OCI-LY7 (cell line): ENCODE data around the gene SPATA25. TPM values are rescaled to one million over a fixed set of nuclear protein-coding genes. Genes with fewer than 3 reads are reported as not detected.

Experiments used
- BruUV-seq: library from RNA; stranded (reverse); fragments of 400-500 nt; replicated peaks from 2 replicates; lab custom pipeline; 2021; lab: Mats Ljungman, UMichigan
- CTCF ChIA-PET: fragments of 300-600 bp; sonication (Branson Sonifier 250); formaldehyde crosslinking; loops from one replicate; lab custom pipeline; 2022; ENCODE audit warnings: antibody characterized with exemption; ENCODE audit not compliant: unreplicated experiment; lab: Charles Lee
- POLR2A ChIA-PET: fragments of 300-600 bp; sonication (Branson Sonifier 250); formaldehyde crosslinking; loops from one replicate; lab custom pipeline; 2022; ENCODE audit warnings: antibody characterized with exemption; lab: Charles Lee
- DNase-seq: peaks from one replicate; pipeline ENCODE4 v3.0.0-alpha.2; 2015; ENCODE audit warnings: low spot score
- H2AFZ ChIP-seq: fragments of 200-600 bp; sonication (generic), shearing (Covaris generic); 2 replicates; pipeline ENCODE4 v1.6.1; 2014; ENCODE audit warnings: mild to moderate bottlenecking, antibody characterized with exemption, low read length, moderate library complexity
- H3K27ac ChIP-seq: fragments of 200-600 bp; sonication (generic); 2 replicates; pipeline ENCODE4 v1.5.1; 2014; ENCODE audit warnings: mixed run types, low read depth, mild to moderate bottlenecking, moderate library complexity, low read length, inconsistent platforms; ENCODE audit not compliant: poor library complexity, severe bottlenecking
- H3K36me3 ChIP-seq: fragments of 200-600 bp; sonication (generic); 2 replicates; pipeline ENCODE4 v1.6.1; 2014; ENCODE audit warnings: mild to moderate bottlenecking, antibody characterized with exemption, low read length, moderate library complexity, mixed read lengths; ENCODE audit not compliant: insufficient read depth
- H3K4me1 ChIP-seq: fragments of 200-600 bp; sonication (generic); 2 replicates; pipeline ENCODE4 v1.5.1; 2014; ENCODE audit warnings: mild to moderate bottlenecking, low read length; ENCODE audit not compliant: insufficient read depth, poor library complexity, severe bottlenecking
- H3K4me2 ChIP-seq: fragments of 200-600 bp; sonication (generic); 2 replicates; pipeline ENCODE4 v1.6.1; 2014; ENCODE audit warnings: mild to moderate bottlenecking, low read length
- H3K4me3 ChIP-seq: fragments of 200-600 bp; sonication (generic); 2 replicates; pipeline ENCODE4 v1.5.1; 2014; ENCODE audit warnings: mild to moderate bottlenecking, low read depth, low read length; ENCODE audit not compliant: poor library complexity, severe bottlenecking
- H3K79me2 ChIP-seq: fragments of 200-600 bp; sonication (generic); 2 replicates; pipeline ENCODE4 v1.6.1; 2016; ENCODE audit warnings: low read depth, mild to moderate bottlenecking, low read length, moderate library complexity, mixed read lengths; ENCODE audit not compliant: insufficient read depth
- H3K9me2 ChIP-seq: fragments of 200-600 bp; sonication (generic); 2 replicates; pipeline ENCODE4 v1.6.1; 2016; ENCODE audit warnings: mild to moderate bottlenecking, low read length, mixed read lengths; ENCODE audit not compliant: insufficient read depth
- H3K9me3 ChIP-seq: fragments of 200-600 bp; sonication (generic); 2 replicates; pipeline ENCODE4 v1.6.1; 2014; ENCODE audit warnings: mild to moderate bottlenecking, mixed run types, low read length, mixed read lengths
- H4K20me1 ChIP-seq: fragments of 200-600 bp; sonication (generic); 2 replicates; pipeline ENCODE4 v1.6.1; 2014; ENCODE audit warnings: mild to moderate bottlenecking, antibody characterized with exemption, low read length, moderate library complexity, mixed read lengths; ENCODE audit not compliant: insufficient read depth
- CTCF ChIP-seq: fragments of 200-600 bp; sonication (generic); conservative IDR thresholded peaks from 2 replicates; pipeline ENCODE4 v1.5.1; 2014; ENCODE audit warnings: mild to moderate bottlenecking, antibody characterized with exemption, low read length, moderate library complexity, mixed read lengths
- EZH2phosphoT487 ChIP-seq: fragments of 200-600 bp; sonication (generic); IDR thresholded peaks from 2 replicates; pipeline ENCODE4 v1.6.1; 2018; ENCODE audit warnings: low read depth, borderline replicate concordance, mild to moderate bottlenecking, mixed run types, antibody characterized with exemption, low read length, moderate library complexity, mixed read lengths
- intact Hi-C: fragments of 100-400 bp; cut with micrococcal nuclease; formaldehyde crosslinking; loops from one replicate; pipeline ENCODE4 v1.10.0; 2022; ENCODE audit not compliant: unreplicated experiment
- total RNA-seq, 2 experiments: library from RNA; depleted of rRNA in 1 of 2; stranded (reverse); fragments of >200 nt in 1 of 2; shearing (Covaris generic) in 1 of 2; gene quantifications; 2 replicates each; pipeline ENCODE4 v1.2.3, GENCODE V29; 2014 to 2022

The SPATA25 gene
- total RNA-seq, 2 experiments from 2014 or later: 5.8 TPM

GRCh38 chr20:45882469-45883099, 4.8 kb downstream of the SPATA25 start:
- ChIA-PET CTCF (no interaction called here), POLR2A (interaction anchor here (1.0 to 1.6 kb wide), 3 partner anchors 9 to 27 kb away, joined by 3 to 4 read pairs (median 3); partner anchors contain the start of genes ACOT8, CTSA, NEURL2 and ZSWIM3)
- no peak for DNase-seq
- H4K20me1 ChIP-seq: no peaks in the 10 kb centered on the region
- H3K79me2 ChIP-seq: peaks cover 11% of the 10 kb centered on the region; the same call in 1 of the 2 replicates
- no peaks in the 10 kb centered on the region for H3K9me2 ChIP-seq
- BruUV-seq: no TSS peak
- H3K4me1 ChIP-seq: peaks cover 4% of the 10 kb centered on the region
- H3K36me3 ChIP-seq: peaks cover 24% of the 10 kb centered on the region
- no peaks in the 10 kb centered on the region for H3K9me3 ChIP-seq
- no peak overlapping the region for H2AFZ ChIP-seq
- H3K4me3 ChIP-seq: no peak overlapping the region
- H3K4me2 ChIP-seq: no peak overlapping the region
- no peak overlapping the region for H3K27ac ChIP-seq
- intact Hi-C loops: no loop called here
- TF ChIP-seq EZH2phosphoT487 (no peak), CTCF (no peak)

- peak within 1 kb of the TSS; percentile 78 for H3K4me3 ChIP-seq
- peaks cover 11% of the 10 kb centered on the region; the same call in 1 of the 2 replicates for H3K79me2 ChIP-seq
- peak within 1 kb of the TSS; percentile 24 for H3K27ac ChIP-seq
- intact Hi-C loops: no loop called here
- no peak for TF ChIP-seq EZH2phosphoT487
- peak within 1 kb of the TSS; percentile 85 for H3K4me2 ChIP-seq
- no peaks in the 10 kb centered on the region for H4K20me1 ChIP-seq
- H2AFZ ChIP-seq: peak within 1 kb of the TSS; percentile 66; the same call in 1 of the 2 replicates
- DNase-seq: peak; percentile 99
- no peaks in the 10 kb centered on the region for H3K9me3 ChIP-seq
- peaks cover 24% of the 10 kb centered on the region for H3K36me3 ChIP-seq
- peaks cover 4% of the 10 kb centered on the region for H3K4me1 ChIP-seq
- CTCF ChIA-PET: no interaction called here
- no peaks in the 10 kb centered on the region for H3K9me2 ChIP-seq
- BruUV-seq: TSS peak; percentile 88
- POLR2A ChIA-PET: interaction anchor here (0.6 to 1.6 kb wide), 14 partner anchors 9 to 68 kb away, joined by 3 to 7 read pairs (median 4); partner anchors contain the start of genes ACOT8, CTSA, NEURL2 and PCIF1
These were observed 6.2 kb downstream of the SPATA25 start, which contains the start of gene ZSWIM1 for GRCh38 chr20:45880988-45881788. TSS of gene ZSWIM1 (plus strand) at chr20:45881227. CDS start at chr20:45882593, 1,366 bp downstream.

GRCh38 chr20:45878076-45878761, 9.2 kb downstream of the SPATA25 start:
- Histone ChIP-seq H3K4me3 (no peak overlapping the region), H3K9me3 (no peaks in the 10 kb centered on the region), H4K20me1 (no peaks in the 10 kb centered on the region), H3K4me1 (peaks cover 4% of the 10 kb centered on the region), H3K27ac (no peak overlapping the region), H3K79me2 (peaks cover 11% of the 10 kb centered on the region; the same call in 1 of the 2 replicates), H3K36me3 (peaks cover 9% of the 10 kb centered on the region; the same call in 1 of the 2 replicates), H3K4me2 (no peak overlapping the region), H2AFZ (no peak overlapping the region), H3K9me2 (no peaks in the 10 kb centered on the region)
- TF ChIP-seq CTCF (no peak), EZH2phosphoT487 (no peak)
- ChIA-PET CTCF (no interaction called here), POLR2A (no interaction called here)
- BruUV-seq: no TSS peak
- no peak for DNase-seq
- intact Hi-C loops: no loop called here
